Gastrocnemius medialis (tissue), 4 donors: Measurements from ENCODE around the gene ABL1.

ENCODE experiments used
- CTCF ChIP-seq, 5 experiments: fragments of 450-650 bp in 3 of 5; fragments of 200-600 bp in 2 of 5; sonication (generic) in 2 of 5; IDR thresholded peaks in 4 of 5; conservative IDR thresholded peaks in 1 of 5; 1 replicate in 4 of 5; 2 replicates in 1 of 5; pipeline ENCODE4 v1.5.1; 2016 to 2019; ENCODE audit warnings: antibody characterized with exemption in 5 of 5, mild to moderate bottlenecking in 3 of 5, moderate library complexity in 3 of 5
- POLR2A ChIP-seq, 2 donors: fragments of 450-650 bp; IDR thresholded peaks; one replicate each; pipeline ENCODE4 v1.6.1; 2017; ENCODE audit warnings: antibody characterized with exemption in 2 of 2, mild to moderate bottlenecking in 2 of 2, moderate library complexity in 2 of 2

- TF ChIP-seq CTCF (IDR thresholded peaks at IDR 0.05 in 4 of 5, conservative IDR thresholded peaks at IDR 0.05 in 1 of 5): no peak
- no peak for TF ChIP-seq POLR2A (IDR thresholded peaks at IDR 0.05)
Measured at GRCh38 chr9:130844044-130844451, 9.0 kb downstream of the ABL1 start.
